B cell (primary cell): ENCODE measurements around the gene ZMYM4.

Experiments
- CTCF ChIP-seq: fragments of 200-600 bp; IDR thresholded peaks from one replicate; pipeline ENCODE4 v1.8.0; 2022; ENCODE audit warnings: antibody characterized with exemption, mild to moderate bottlenecking
- EZH2 ChIP-seq: IDR thresholded peaks from 2 replicates; pipeline ENCODE4 v1.6.1; 2012; ENCODE audit warnings: borderline replicate concordance, low read depth, mild to moderate bottlenecking, moderate library complexity, low read length; ENCODE audit not compliant: insufficient read depth, poor library complexity, severe bottlenecking

DNA sequence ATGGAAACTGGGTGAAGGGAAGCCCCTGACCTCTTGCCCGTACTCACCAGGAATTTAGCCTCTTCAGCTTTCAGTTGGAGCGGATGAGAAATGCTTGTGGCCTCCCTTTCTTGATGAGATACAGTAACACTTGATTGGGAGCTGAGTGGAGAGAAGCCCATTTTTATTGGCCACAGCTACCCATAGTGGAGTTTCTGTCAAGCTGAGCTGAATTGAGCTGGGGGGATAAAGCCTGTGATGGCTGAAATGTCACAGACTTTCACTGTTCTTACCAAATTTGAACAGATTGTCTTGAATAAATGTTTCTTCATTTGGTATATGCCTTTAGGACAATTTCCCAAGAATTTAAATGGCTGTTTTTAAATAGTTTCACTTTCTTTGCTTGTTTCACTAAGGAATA lies 125.9 kb downstream of the ZMYM4 start:
- TF ChIP-seq CTCF (no peak), EZH2 (no peak)
